Raji (cell line): ENCODE data around the gene PPFIA3.

Experiments used
- POLR2A ChIP-seq: IDR thresholded peaks from 2 replicates; pipeline ENCODE4 v1.6.1; 2011; ENCODE audit warnings: low read depth, low read length, control low read depth; ENCODE audit not compliant: insufficient read depth

Gene PPFIA3

DNA sequence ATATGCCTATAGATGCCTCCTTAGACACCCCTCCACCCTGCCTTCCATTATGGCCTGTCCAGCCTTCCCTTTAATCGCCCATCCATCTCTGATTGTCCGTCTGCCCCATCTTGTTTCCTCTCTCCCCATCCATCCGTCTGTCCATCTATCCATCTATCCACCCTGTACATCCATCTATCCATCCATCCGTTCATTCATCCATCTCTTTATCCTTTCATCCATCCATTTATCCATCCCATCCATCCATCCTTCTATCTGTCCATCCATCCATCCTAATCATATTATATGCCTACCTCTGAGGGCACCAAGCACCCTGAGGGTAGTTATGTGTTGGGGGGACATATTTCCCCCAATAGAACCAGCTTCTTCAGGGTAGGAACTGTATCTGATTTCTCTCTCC lies 61.3 kb downstream of the PPFIA3 start:
- no peak for TF ChIP-seq POLR2A

DNA sequence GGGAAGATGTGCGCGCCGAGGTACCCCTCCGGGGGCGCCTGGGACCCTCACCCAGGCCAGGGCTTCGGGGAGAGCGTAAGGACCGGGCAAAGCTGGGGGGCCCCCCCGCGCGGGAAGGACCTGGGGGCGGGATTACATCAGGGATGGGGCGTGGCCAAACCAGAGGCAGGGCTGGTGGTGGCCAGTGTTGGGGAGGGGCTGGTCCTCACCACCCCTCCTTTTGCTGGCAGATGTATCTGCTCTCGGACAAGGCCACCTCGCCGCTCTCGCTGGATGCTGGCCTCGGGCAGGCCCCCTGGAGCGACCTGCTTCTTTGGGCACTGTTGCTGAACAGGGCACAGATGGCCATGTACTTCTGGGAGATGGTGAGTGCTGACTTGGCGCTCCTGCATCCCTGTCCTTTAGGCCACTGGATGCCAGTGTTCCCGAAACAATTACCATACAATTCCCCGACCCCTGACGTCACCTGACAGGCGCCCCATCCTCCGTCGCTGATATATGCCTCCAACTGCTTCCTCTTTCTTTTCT lies 63.6 kb downstream of the PPFIA3 start:
- no peak for TF ChIP-seq POLR2A

DNA sequence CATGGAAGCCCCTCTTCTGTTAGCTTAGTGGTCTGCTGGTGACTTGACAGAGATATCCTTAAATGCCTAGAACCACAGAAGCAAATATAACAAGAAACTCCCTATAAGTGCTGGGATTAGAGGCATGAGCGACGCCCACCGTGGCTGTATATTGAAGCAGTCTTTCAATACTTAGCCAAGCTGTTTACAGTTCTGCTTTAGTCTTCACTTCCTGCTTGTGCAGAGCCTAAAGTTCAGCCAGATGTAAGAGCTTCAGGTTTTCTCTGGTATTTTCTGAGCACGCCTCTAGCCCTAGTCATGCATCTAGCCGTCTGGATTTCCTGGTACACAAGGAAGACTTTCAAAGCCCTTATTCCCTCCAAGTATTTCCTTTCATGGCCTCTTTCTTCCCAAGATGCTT lies 66.8 kb downstream of the PPFIA3 start:
- no peak for TF ChIP-seq POLR2A

DNA sequence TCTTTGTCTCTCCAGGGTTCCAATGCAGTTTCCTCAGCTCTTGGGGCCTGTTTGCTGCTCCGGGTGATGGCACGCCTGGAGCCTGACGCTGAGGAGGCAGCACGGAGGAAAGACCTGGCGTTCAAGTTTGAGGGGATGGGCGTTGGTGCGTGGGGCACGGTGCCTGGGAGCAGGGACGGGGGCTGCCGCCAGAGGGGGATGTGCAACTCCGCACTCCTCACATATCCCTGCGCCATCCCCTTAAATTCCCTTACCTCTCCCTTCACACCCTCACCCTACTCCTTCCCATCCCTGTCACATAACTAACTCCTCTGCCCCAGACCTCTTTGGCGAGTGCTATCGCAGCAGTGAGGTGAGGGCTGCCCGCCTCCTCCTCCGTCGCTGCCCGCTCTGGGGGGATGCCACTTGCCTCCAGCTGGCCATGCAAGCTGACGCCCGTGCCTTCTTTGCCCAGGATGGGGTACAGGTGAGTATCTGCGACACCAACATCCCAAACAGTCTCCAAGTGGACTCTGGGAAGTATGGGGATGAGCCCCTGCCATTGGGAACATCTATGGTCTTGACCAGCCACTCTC lies 69.4 kb downstream of the PPFIA3 start:
- no peak for TF ChIP-seq POLR2A

DNA sequence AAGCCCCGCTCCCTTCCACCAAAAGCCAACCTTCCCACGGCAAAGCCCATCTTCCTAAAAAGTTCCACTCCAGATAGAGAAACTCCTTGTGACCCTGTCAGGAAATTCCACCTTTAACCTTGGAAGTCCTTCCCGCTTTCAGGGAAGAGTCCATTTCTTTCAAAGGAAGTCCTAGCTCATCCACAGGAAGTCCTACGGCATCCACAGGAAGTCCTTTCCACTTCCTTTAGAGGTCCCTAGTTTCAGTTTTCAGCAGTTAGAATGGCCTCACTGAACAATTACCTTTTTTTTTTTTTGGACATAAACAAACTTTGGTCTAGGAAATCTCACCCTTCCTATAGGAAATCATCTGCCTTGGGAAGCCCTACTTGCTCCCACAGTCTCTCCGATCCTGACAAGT lies 69.9 kb downstream of the PPFIA3 start:
- TF ChIP-seq POLR2A: no peak

DNA sequence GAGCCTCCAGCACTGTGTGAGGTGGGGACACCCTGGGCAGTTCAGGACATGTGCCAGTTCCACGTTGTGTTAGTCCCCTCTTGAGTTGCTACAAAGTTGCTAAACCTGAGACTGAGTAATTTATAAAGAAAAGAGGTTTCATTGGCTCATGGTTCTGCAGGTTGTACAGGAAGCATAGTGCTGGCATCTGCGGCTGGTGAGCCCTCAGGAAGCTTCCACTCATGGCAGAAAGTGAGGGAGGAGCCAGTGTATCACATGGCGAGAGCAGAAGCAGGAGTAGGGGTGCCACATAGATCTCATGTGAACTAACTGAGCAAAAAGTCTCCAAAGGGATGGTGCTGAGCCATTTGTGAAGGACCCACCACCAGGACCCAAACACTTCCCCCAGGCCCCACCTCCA lies 71.4 kb downstream of the PPFIA3 start:
- TF ChIP-seq POLR2A: no peak

DNA sequence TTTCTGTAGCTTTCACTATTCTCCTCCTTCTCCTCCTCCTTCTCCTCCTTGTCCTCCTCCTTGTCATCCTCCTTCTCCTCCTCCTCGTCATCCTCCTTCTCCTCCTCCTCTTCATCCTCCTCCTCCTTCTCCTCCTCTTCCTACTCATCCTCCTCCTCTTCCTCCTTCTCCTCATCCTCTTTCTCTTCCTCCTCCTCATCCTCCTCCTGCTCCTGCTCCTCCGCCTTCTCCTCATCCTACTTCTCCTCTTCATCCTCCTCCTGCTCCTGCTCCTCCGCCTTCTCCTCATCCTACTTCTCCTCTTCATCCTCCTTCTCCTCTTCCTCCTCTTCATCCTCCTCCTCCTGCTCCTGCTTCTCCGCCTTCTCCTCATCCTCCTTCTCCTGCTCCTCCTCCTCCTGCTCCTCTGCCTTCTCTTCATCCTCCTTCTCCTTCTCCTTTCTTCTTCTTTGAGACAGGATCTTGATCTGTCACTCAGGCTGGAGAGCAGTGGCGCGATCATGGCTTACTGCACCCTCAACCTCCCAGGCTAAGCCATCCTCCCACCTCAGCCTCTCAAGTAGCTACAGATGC lies 74.6 kb downstream of the PPFIA3 start:
- TF ChIP-seq POLR2A: no peak

DNA sequence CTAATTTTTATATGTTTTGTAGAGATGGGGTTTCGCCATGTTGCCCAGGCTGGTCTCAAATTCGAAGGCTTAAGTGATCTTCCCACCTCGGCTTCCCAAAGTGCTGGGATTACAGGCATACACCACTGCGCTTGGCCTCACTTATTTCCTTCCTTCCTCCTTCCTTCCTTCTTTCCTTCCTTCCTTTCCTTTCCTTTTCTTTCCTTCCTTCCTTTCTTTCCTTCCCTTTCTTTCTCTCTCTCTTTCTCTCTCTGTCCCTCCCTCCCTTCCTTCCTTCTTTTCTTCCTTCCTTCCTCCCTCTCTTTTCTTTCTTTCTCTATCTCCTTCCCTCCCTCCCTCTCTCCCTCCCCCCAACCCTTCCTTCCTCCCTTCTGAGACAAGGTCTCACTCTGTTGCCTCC lies 75.1 kb downstream of the PPFIA3 start:
- TF ChIP-seq POLR2A: no peak

DNA sequence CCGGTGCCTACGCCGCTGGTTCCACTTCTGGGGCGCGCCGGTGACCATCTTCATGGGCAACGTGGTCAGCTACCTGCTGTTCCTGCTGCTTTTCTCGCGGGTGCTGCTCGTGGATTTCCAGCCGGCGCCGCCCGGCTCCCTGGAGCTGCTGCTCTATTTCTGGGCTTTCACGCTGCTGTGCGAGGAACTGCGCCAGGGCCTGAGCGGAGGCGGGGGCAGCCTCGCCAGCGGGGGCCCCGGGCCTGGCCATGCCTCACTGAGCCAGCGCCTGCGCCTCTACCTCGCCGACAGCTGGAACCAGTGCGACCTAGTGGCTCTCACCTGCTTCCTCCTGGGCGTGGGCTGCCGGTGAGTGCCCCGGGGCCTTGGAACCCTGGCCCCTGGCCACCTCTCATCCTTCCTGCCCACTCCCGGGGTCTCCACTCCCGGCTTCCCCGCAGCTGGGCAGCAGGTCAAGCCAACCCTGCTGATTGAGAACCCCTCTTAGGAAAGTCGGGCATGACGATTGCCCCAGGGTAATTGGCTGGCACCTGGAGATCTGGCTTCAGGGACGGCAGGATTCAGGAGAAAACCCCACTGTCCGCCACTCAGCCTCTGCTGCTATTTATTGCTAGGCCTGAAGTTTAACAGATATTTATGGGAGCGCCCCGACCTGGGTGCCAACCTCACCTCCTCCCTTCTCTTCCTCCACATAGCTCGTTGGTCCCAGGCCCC lies 77.3 kb downstream of the PPFIA3 start:
- no peak for TF ChIP-seq POLR2A

DNA sequence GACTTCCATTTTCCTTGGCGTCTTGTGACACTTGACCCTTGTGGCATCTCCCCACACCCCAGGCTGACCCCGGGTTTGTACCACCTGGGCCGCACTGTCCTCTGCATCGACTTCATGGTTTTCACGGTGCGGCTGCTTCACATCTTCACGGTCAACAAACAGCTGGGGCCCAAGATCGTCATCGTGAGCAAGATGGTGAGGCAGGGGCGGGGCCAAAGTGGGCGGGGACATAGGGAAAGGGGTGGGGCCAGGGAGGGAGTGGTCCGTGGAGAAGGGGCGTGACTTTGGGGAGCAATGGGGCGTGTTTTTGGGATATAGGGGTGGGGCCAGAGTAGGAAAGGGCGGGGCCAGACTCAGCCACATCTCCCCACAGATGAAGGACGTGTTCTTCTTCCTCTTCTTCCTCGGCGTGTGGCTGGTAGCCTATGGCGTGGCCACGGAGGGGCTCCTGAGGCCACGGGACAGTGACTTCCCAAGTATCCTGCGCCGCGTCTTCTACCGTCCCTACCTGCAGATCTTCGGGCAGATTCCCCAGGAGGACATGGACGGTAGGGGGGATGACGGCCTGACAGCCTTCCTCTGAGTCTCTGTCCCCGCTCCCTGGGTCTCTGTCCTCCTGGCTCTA lies 81.0 kb downstream of the PPFIA3 start:
- no peak for TF ChIP-seq POLR2A
